PC-3 (cell line): Measurements from ENCODE around the gene PPIP5K1. TPM values are rescaled to one million over a fixed set of nuclear protein-coding genes. Genes with fewer than 3 reads are reported as not detected.

ENCODE experiments used
- ATAC-seq: fragments of 200-7000 bp; cut with Tn5 transposase; 2 replicates; pipeline ENCODE4 v1.9.1; 2020; ENCODE audit warnings: mild to moderate bottlenecking, moderate library complexity
- BruUV-seq: library from RNA; stranded (reverse); fragments of 400-500 nt; replicated peaks from 2 replicates; lab custom pipeline; 2021; lab: Mats Ljungman, UMichigan
- CTCF ChIA-PET: fragments of 300-600 bp; sonication (Branson Sonifier 250); formaldehyde crosslinking; loops from one replicate; lab custom pipeline; 2022; ENCODE audit warnings: antibody characterized with exemption; lab: Charles Lee
- POLR2A ChIA-PET: fragments of 300-600 bp; sonication (Branson Sonifier 250); formaldehyde crosslinking; loops from one replicate; lab custom pipeline; 2022; ENCODE audit warnings: antibody characterized with exemption; ENCODE audit not compliant: unreplicated experiment; lab: Charles Lee
- DNase-seq: peaks from one replicate; pipeline ENCODE4 v3.0.0-alpha.2; 2015
- H2AFZ ChIP-seq: fragments of 300-600 bp; sonication (generic); 2 replicates; pipeline ENCODE4 v1.6.0; 2016; ENCODE audit warnings: antibody characterized with exemption, low read length
- H3F3A ChIP-seq: fragments of 300-600 bp; sonication (generic); one replicate; pipeline ENCODE4 v1.6.0; 2017; ENCODE audit warnings: antibody characterized with exemption, low read length, control low read depth, mild to moderate bottlenecking; ENCODE audit not compliant: unreplicated experiment
- H3K27ac ChIP-seq: fragments of 300-600 bp; sonication (generic); 2 replicates; pipeline ENCODE4 v1.5.1; 2016; ENCODE audit warnings: mild to moderate bottlenecking, low read length
- H3K27me3 ChIP-seq: fragments of 300-600 bp; sonication (generic); 2 replicates; pipeline ENCODE4 v1.6.1; 2016; ENCODE audit warnings: low read length, mixed read lengths
- H3K36me3 ChIP-seq: fragments of 300-600 bp; sonication (generic); 2 replicates; pipeline ENCODE4 v1.6.1; 2016; ENCODE audit warnings: low read depth, mixed run types, low read length, mixed read lengths
- H3K4me1 ChIP-seq: fragments of 300-600 bp; sonication (generic); 2 replicates; pipeline ENCODE4 v1.5.1; 2016; ENCODE audit warnings: low read length; ENCODE audit not compliant: insufficient read depth
- H3K4me2 ChIP-seq: fragments of 300-600 bp; sonication (generic); 2 replicates; pipeline ENCODE4 v1.6.0; 2016; ENCODE audit warnings: low read length
- H3K4me3 ChIP-seq: fragments of 300-600 bp; sonication (generic); 2 replicates; pipeline ENCODE4 v1.5.1; 2016; ENCODE audit warnings: mild to moderate bottlenecking, low read length, mixed read lengths
- H3K79me2 ChIP-seq: fragments of 300-600 bp; sonication (generic); 2 replicates; pipeline ENCODE4 v1.6.1; 2017; ENCODE audit warnings: low read length, mixed read lengths
- H3K9ac ChIP-seq: fragments of 300-600 bp; sonication (generic); 2 replicates; pipeline ENCODE4 v1.6.0; 2016; ENCODE audit warnings: mild to moderate bottlenecking, low read length
- H3K9me2 ChIP-seq: fragments of 300-600 bp; sonication (generic); replicated peaks from 2 replicates; pipeline ENCODE4 v1.6.1; 2016; ENCODE audit warnings: mixed run types, low read length, mixed read lengths
- H3K9me3 ChIP-seq: fragments of 300-600 bp; sonication (generic); 2 replicates; pipeline ENCODE4 v1.6.1; 2016; ENCODE audit warnings: low read length, mixed read lengths
- H4K20me1 ChIP-seq: fragments of 300-600 bp; sonication (generic); 2 replicates; pipeline ENCODE4 v1.6.1; 2016; ENCODE audit warnings: low read length, mixed read lengths
- CTCF ChIP-seq: fragments of 300-600 bp; sonication (generic); conservative IDR thresholded peaks from 2 replicates; pipeline ENCODE4 v1.5.1; 2017; ENCODE audit warnings: antibody characterized with exemption, low read depth, mild to moderate bottlenecking, low read length
- EZH2 ChIP-seq: fragments of 300-600 bp; sonication (generic); IDR thresholded peaks from one replicate; pipeline ENCODE4 v1.6.1; 2017; ENCODE audit warnings: antibody characterized with exemption, mild to moderate bottlenecking, low read length; ENCODE audit not compliant: unreplicated experiment
- EZH2phosphoT487 ChIP-seq: fragments of 300-600 bp; sonication (generic); IDR thresholded peaks from 2 replicates; pipeline ENCODE4 v1.6.1; 2018; ENCODE audit warnings: mild to moderate bottlenecking, antibody characterized with exemption, low read length, borderline replicate concordance
- intact Hi-C: fragments of 100-400 bp; cut with micrococcal nuclease; formaldehyde crosslinking; loops from 2 replicates; pipeline ENCODE4 v1.9.0; 2023
- total RNA-seq: library from RNA; depleted of rRNA; stranded (reverse); fragments of >200 nt; gene quantifications from 2 replicates; pipeline ENCODE4 v1.2.3, GENCODE V29; 2014

The PPIP5K1 gene
- total RNA-seq, 1 experiment from 2014 or later = 19.8 TPM

GRCh38 chr15:43547539-43547938, 42.5 kb downstream of the PPIP5K1 start:
- CTCF ChIA-PET = no interaction called here
- H3K9me3 ChIP-seq = no peaks in the 10 kb centered on the region; the same call in 1 of the 2 replicates
- ATAC-seq (no peak), DNase-seq (no peak)
- peaks cover 7% of the 10 kb centered on the region for H3K36me3 ChIP-seq
- no peak overlapping the region for H3K4me3 ChIP-seq
- no peaks in the 10 kb centered on the region for H3F3A ChIP-seq
- intact Hi-C loops = no loop called here
- H3K27ac ChIP-seq = no peak overlapping the region
- no peak overlapping the region for H2AFZ ChIP-seq
- H3K9me2 ChIP-seq = no peaks in the 10 kb centered on the region
- no peak overlapping the region for H3K9ac ChIP-seq
- POLR2A ChIA-PET = interaction anchor here (0.6 kb wide), 1 partner anchor 32 kb away, joined by 3 read pairs; no protein-coding TSS in a partner anchor
- H3K79me2 ChIP-seq = no peaks in the 10 kb centered on the region
- no peaks in the 10 kb centered on the region for H3K27me3 ChIP-seq
- no peaks in the 10 kb centered on the region for H4K20me1 ChIP-seq
- H3K4me1 ChIP-seq = no peaks in the 10 kb centered on the region
- no peak overlapping the region for H3K4me2 ChIP-seq
- no TSS peak for BruUV-seq
- no peak for TF ChIP-seq EZH2
- no peak for TF ChIP-seq CTCF
- TF ChIP-seq EZH2phosphoT487 = no peak

- peaks cover 7% of the 10 kb centered on the region for H3K36me3 ChIP-seq
- H3K9me3 ChIP-seq = no peaks in the 10 kb centered on the region; the same call in 1 of the 2 replicates
- H3K27me3 ChIP-seq = no peaks in the 10 kb centered on the region
- H2AFZ ChIP-seq = no peak overlapping the region
- POLR2A ChIA-PET = no interaction called here
- no peaks in the 10 kb centered on the region for H3K4me1 ChIP-seq
- H3K4me2 ChIP-seq = no peak overlapping the region
- DNase-seq (no peak), ATAC-seq (no peak)
- BruUV-seq = no TSS peak
- no peak overlapping the region for H3K4me3 ChIP-seq
- no peak overlapping the region for H3K27ac ChIP-seq
- no peaks in the 10 kb centered on the region for H3K79me2 ChIP-seq
- intact Hi-C loops = no loop called here
- no peaks in the 10 kb centered on the region for H4K20me1 ChIP-seq
- TF ChIP-seq EZH2 (no peak), EZH2phosphoT487 (no peak), CTCF (no peak)
- no peak overlapping the region for H3K9ac ChIP-seq
- no peaks in the 10 kb centered on the region for H3K9me2 ChIP-seq
- H3F3A ChIP-seq = no peaks in the 10 kb centered on the region
- CTCF ChIA-PET = no interaction called here
These were observed 44.6 kb downstream of the PPIP5K1 start for GRCh38 chr15:43545426-43545825.

GRCh38 chr15:43544266-43544665, 45.7 kb downstream of the PPIP5K1 start:
- Histone ChIP-seq H3K27me3 (no peaks in the 10 kb centered on the region), H4K20me1 (no peaks in the 10 kb centered on the region), H3K79me2 (no peaks in the 10 kb centered on the region), H3K4me2 (no peak overlapping the region), H3K4me3 (no peak overlapping the region), H3K9ac (no peak overlapping the region), H3F3A (no peaks in the 10 kb centered on the region), H3K36me3 (peaks cover 7% of the 10 kb centered on the region), H3K9me3 (no peaks in the 10 kb centered on the region; the same call in 1 of the 2 replicates), H3K27ac (no peak overlapping the region), H3K4me1 (no peaks in the 10 kb centered on the region), H2AFZ (no peak overlapping the region), H3K9me2 (no peaks in the 10 kb centered on the region)
- intact Hi-C loops = no loop called here
- BruUV-seq = no TSS peak
- CTCF ChIA-PET = no interaction called here
- POLR2A ChIA-PET = no interaction called here
- no peak for DNase-seq
- TF ChIP-seq EZH2phosphoT487 = no peak
- TF ChIP-seq CTCF = no peak
- no peak for TF ChIP-seq EZH2
- ATAC-seq = no peak
